ENCODE results near the gene CYB561D1.

DNA sequence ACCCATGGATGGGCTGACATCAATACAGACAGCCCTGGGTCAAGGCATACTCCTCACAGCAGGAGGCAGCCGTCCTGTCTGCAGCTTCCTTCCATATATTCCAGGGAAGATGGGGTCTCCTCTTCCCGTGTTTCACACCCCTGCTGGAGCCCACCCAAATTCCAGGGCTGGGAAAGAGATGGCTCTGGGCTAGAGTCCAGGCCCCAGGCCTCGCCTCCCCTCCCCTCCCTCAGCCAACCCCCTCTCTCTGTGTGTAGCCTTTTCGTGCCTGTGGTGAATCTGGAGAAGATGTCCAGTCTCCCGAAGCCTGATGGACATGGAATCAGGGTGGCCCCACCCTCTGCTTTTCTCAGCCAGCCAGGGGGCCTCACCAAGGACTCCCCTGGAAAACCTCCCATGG lies 6.6 kb upstream of the CYB561D1 start:
- TF ChIP-seq EZH2 (IDR thresholded peaks at IDR 0.05; ENCODE audit: insufficient read depth, poor library complexity, severe bottlenecking) (no peak), EZH2phosphoT487 (IDR thresholded peaks at IDR 0.05; ENCODE audit: insufficient read depth, low read depth) (no peak)

Data from GM23248 (cell line).